GM23248 (cell line): ENCODE results near the gene EHBP1. TPM values are rescaled to one million over a fixed set of nuclear protein-coding genes. Genes with fewer than 3 reads are reported as not detected.

ENCODE experiments used
- DNase-seq: peaks from one replicate; pipeline ENCODE4 v3.0.0-alpha.2; 2015
- H2AFZ ChIP-seq: fragments of 200-600 bp; sonication (generic); 2 replicates; pipeline ENCODE4 v1.6.1; 2016; ENCODE audit warnings: antibody characterized with exemption
- H3F3A ChIP-seq: fragments of 200-600 bp; sonication (generic); 2 replicates; pipeline ENCODE4 v1.6.1; 2016; ENCODE audit warnings: mild to moderate bottlenecking, antibody characterized with exemption, mixed run types; ENCODE audit not compliant: insufficient read depth
- H3K27ac ChIP-seq: fragments of 200-600 bp; sonication (generic); 2 replicates; pipeline ENCODE4 v1.5.1; 2016; ENCODE audit warnings: mild to moderate bottlenecking
- H3K27me3 ChIP-seq: fragments of 200-600 bp; sonication (generic); replicated peaks from 2 replicates; pipeline ENCODE4 v1.6.1; 2016; ENCODE audit warnings: mild to moderate bottlenecking; ENCODE audit not compliant: insufficient read depth
- H3K36me3 ChIP-seq: fragments of 200-600 bp; sonication (generic); 2 replicates; pipeline ENCODE4 v1.6.1; 2016; ENCODE audit warnings: low read depth, mild to moderate bottlenecking
- H3K4me1 ChIP-seq: fragments of 200-600 bp; sonication (generic); 2 replicates; pipeline ENCODE4 v1.6.1; 2016; ENCODE audit warnings: mild to moderate bottlenecking; ENCODE audit not compliant: insufficient read depth
- H3K4me2 ChIP-seq: fragments of 200-600 bp; sonication (generic); one replicate; pipeline ENCODE4 v1.6.1; 2016; ENCODE audit warnings: mild to moderate bottlenecking; ENCODE audit not compliant: unreplicated experiment
- H3K4me3 ChIP-seq: fragments of 200-600 bp; sonication (generic); 2 replicates; pipeline ENCODE4 v1.5.1; 2016; ENCODE audit warnings: mild to moderate bottlenecking
- H3K79me2 ChIP-seq: fragments of 200-600 bp; sonication (generic); 2 replicates; pipeline ENCODE4 v1.6.1; 2016; ENCODE audit warnings: mild to moderate bottlenecking; ENCODE audit not compliant: insufficient read depth
- H3K9ac ChIP-seq: fragments of 200-600 bp; sonication (generic); 2 replicates; pipeline ENCODE4 v1.6.1; 2016; ENCODE audit warnings: mild to moderate bottlenecking
- H3K9me2 ChIP-seq: fragments of 200-600 bp; sonication (generic); 2 replicates; pipeline ENCODE4 v1.6.1; 2016; ENCODE audit warnings: mixed run types, mild to moderate bottlenecking, moderate library complexity; ENCODE audit not compliant: insufficient read depth
- H3K9me3 ChIP-seq: fragments of 200-600 bp; sonication (generic); one replicate; pipeline ENCODE4 v1.6.1; 2017; ENCODE audit warnings: low read depth
- H4K20me1 ChIP-seq: fragments of 200-600 bp; sonication (generic); 2 replicates; pipeline ENCODE4 v1.6.0; 2016; ENCODE audit not compliant: insufficient read depth
- EZH2 ChIP-seq: fragments of 200-600 bp; sonication (generic); IDR thresholded peaks from 2 replicates; pipeline ENCODE4 v1.6.1; 2018; ENCODE audit warnings: antibody characterized with exemption, mild to moderate bottlenecking; ENCODE audit not compliant: insufficient read depth, poor library complexity, severe bottlenecking
- EZH2phosphoT487 ChIP-seq: fragments of 200-600 bp; sonication (generic); IDR thresholded peaks from 2 replicates; pipeline ENCODE4 v1.6.1; 2018; ENCODE audit warnings: antibody characterized with exemption, moderate library complexity, mild to moderate bottlenecking, low read depth; ENCODE audit not compliant: insufficient read depth
- WGBS, 2 experiments: methylation state at CpG; one replicate each; pipeline ENCODE4 v1.1.6; 2015 to 2017; ENCODE audit warnings: low lambda C conversion rate in 2 of 2, low coverage in 1 of 2; ENCODE audit errors: missing lambda C conversion rate in 2 of 2; 5-methylcytosine and 5-hydroxymethylcytosine counted together
- in situ Hi-C: fragments of 300-500 bp; cut with MboI; formaldehyde crosslinking; loops from 2 replicates; pipeline ENCODE4 v1.15.0; 2020
- polyA plus RNA-seq: library from polyadenylated mRNA; unstranded; fragments of >200 nt; fragmentation: Nextera tagmentation; extraction: Ambion mirVana; gene quantifications from 2 replicates; pipeline ENCODE4 v1.2.1, GENCODE V29; 2016
- total RNA-seq: library from RNA; depleted of rRNA; stranded (reverse); fragments of >200 nt; shearing (Covaris generic); gene quantifications from 2 replicates; pipeline ENCODE4 v1.2.3, GENCODE V29; 2014

EHBP1 gene
- total and polyA plus RNA-seq, 2 experiments from 2014 or later, result 41.3 to 56.8 TPM

DNA sequence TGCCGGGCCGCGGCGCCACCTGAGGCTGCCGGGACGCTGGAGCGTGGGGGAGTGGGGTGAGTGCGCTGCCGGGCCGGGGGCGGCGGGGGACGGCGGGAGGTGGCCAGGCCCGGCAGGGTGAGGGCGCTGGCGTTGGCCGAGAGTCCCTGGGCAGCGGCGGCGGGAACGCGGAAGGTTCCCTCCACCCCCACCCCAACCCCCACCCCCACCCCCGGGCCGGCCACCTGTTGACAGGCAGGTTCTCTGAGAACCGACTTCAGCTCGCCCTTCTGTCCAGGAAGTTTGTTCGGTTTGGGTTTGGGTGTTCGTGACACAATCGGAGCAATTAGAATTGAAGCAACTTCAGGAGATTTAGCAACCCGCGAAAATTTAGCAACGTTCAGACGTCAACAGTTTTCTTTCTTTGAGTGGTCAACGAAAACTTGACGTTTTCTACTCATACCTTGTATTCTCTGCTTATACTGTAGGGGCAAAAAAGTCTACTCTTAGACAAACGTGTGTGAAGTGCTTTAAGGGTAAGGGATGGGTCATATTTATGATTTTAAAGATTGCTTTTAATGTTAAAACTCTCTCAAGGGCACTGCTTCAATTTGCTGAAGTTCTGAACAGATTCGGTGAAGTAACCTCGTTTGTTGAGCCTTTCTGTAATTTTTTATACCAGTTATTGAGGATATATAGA is 354.4 kb downstream of the EHBP1 start:
- H3K4me3 ChIP-seq, result no peak overlapping the region
- peaks cover 5% of the 10 kb centered on the region; the same call in 1 of the 2 replicates for H3K4me1 ChIP-seq
- peak; percentile 42 for DNase-seq
- no peaks in the 10 kb centered on the region for H3K9me2 ChIP-seq
- TF ChIP-seq EZH2phosphoT487 (0 out of 2 replicates have a peak, but pooled peaks have one; percentile 64), EZH2 (no peak)
- H3K9me3 ChIP-seq, result no peaks in the 10 kb centered on the region
- no peaks in the 10 kb centered on the region for H4K20me1 ChIP-seq
- H3K4me2 ChIP-seq, result no peak overlapping the region
- in situ Hi-C loops, result no loop called here
- H3K9ac ChIP-seq, result no peak overlapping the region
- no peaks in the 10 kb centered on the region for H3K79me2 ChIP-seq
- H3K27me3 ChIP-seq, result peaks cover 88% of the 10 kb centered on the region
- H3K27ac ChIP-seq, result no peak overlapping the region
- H2AFZ ChIP-seq, result no peak overlapping the region
- 7 to 10% methylated on average over 19 to 37 of the region's 39 CpGs for WGBS, 2 experiments
- H3F3A ChIP-seq, result no peaks in the 10 kb centered on the region
- H3K36me3 ChIP-seq, result no peaks in the 10 kb centered on the region

- H3K27me3 ChIP-seq, result peaks cover 88% of the 10 kb centered on the region
- TF ChIP-seq EZH2phosphoT487 (0 out of 2 replicates have a peak, but pooled peaks have one; percentile 39), EZH2 (no peak)
- in situ Hi-C loops, result no loop called here
- H3K27ac ChIP-seq, result no peak overlapping the region
- no peaks in the 10 kb centered on the region for H3F3A ChIP-seq
- WGBS, 2 experiments, result 37 to 39% methylated on average over 5 of the region's 5 CpGs
- no peak overlapping the region for H3K4me2 ChIP-seq
- H3K9me2 ChIP-seq, result no peaks in the 10 kb centered on the region
- no peak for DNase-seq
- no peaks in the 10 kb centered on the region for H3K79me2 ChIP-seq
- no peaks in the 10 kb centered on the region for H4K20me1 ChIP-seq
- no peaks in the 10 kb centered on the region for H3K36me3 ChIP-seq
- H3K4me3 ChIP-seq, result no peak overlapping the region
- no peak overlapping the region for H2AFZ ChIP-seq
- no peak overlapping the region for H3K9ac ChIP-seq
- no peaks in the 10 kb centered on the region for H3K9me3 ChIP-seq
- H3K4me1 ChIP-seq, result peaks cover 4% of the 10 kb centered on the region; the same call in 1 of the 2 replicates
These were observed 355.0 kb downstream of the EHBP1 start for GRCh38 chr2:63060472-63060991.

DNA sequence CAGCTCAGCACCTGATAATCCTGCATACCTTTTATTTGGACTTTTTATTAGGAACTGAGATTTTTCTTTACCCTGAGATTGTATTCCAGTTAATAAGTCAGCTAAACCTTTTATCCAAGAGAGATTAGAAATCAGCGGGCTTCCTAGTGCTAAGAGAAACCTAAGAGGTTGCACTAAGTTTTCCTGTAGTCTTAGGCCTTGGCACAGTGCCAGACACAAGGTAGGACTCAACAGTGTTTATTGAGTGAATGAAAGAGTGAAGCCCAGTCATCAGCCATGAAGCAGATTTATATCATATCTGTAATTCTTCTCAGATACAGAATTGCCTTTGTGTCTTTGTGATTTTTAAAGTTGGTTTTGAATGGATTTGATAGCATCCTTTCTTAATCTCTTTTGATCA is 358.7 kb downstream of the EHBP1 start:
- 20 to 39% methylated on average over 1 of the region's 1 CpG for WGBS, 2 experiments
- Histone ChIP-seq H2AFZ (no peak overlapping the region), H3K9me3 (no peaks in the 10 kb centered on the region), H3K4me2 (no peak overlapping the region), H3K36me3 (no peaks in the 10 kb centered on the region), H3K4me3 (no peak overlapping the region), H3K79me2 (no peaks in the 10 kb centered on the region), H3K27me3 (peaks cover 87% of the 10 kb centered on the region), H3K27ac (no peak overlapping the region), H3K4me1 (no peaks in the 10 kb centered on the region), H3K9me2 (no peaks in the 10 kb centered on the region), H3F3A (no peaks in the 10 kb centered on the region), H3K9ac (no peak overlapping the region), H4K20me1 (no peaks in the 10 kb centered on the region)
- no peak for DNase-seq
- in situ Hi-C loops, result no loop called here
- TF ChIP-seq EZH2 (no peak), EZH2phosphoT487 (no peak)

DNA sequence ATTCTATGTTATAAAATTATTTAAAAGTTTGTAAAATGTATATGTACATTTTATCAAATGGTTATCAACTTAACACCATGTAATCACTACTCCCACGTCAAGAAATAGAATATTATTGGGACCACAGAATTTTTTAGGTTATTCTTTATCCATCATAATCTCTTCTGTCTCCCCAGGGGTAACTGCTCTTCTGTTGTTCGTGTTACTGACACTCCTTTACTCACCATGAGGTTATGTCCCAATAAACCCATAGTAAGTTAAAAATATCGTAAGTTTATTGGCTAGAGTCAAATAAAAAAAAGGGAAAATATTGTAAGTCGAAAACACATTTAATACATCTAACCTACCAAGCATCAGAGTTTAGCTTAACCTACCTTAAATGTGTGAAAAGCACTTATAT is 359.1 kb downstream of the EHBP1 start:
- DNase-seq, result no peak
- TF ChIP-seq EZH2phosphoT487, result no peak
- no peak overlapping the region for H3K9ac ChIP-seq
- 26 to 29% methylated on average over 4 of the region's 4 CpGs for WGBS, 2 experiments
- no peaks in the 10 kb centered on the region for H3K36me3 ChIP-seq
- no peak overlapping the region for H3K4me3 ChIP-seq
- H3F3A ChIP-seq, result no peaks in the 10 kb centered on the region
- H3K27me3 ChIP-seq, result peaks cover 86% of the 10 kb centered on the region
- H3K4me1 ChIP-seq, result no peaks in the 10 kb centered on the region
- in situ Hi-C loops, result no loop called here
- no peaks in the 10 kb centered on the region for H3K9me2 ChIP-seq
- no peaks in the 10 kb centered on the region for H3K79me2 ChIP-seq
- H3K27ac ChIP-seq, result no peak overlapping the region
- no peak overlapping the region for H2AFZ ChIP-seq
- no peak overlapping the region for H3K4me2 ChIP-seq
- H3K9me3 ChIP-seq, result no peaks in the 10 kb centered on the region
- no peaks in the 10 kb centered on the region for H4K20me1 ChIP-seq
